Measurements from ENCODE around the gene AP2B1.

DNA sequence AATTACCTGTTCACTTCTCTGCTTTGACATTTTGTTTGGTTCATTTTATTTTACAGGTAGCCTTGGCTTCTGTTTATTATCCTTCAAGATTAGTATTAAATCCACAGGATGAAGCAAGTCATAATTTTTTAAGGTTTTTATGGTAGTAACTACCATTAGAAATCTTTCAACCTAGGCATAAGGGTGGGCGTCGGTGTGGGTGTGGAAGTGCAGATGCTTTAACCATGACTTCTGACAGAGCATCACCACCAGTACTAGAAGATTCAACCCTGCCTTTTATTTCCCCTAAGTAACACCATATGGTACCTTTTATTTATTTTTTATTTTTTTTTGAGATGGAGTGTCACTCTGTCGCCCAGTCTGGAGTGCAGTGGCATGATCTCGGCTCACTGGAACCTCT is 22.7 kb downstream of the AP2B1 start:
- no peak for TF ChIP-seq SP1 (CRISPR knock-in tag; conservative IDR thresholded peaks at IDR 0.05)
- TF ChIP-seq CBFB (CRISPR knock-in tag; IDR thresholded peaks at IDR 0.05; ENCODE audit: low read depth) = no peak
- TF ChIP-seq CTCF (IDR thresholded peaks at IDR 0.05) = no peak
- no peak for TF ChIP-seq IRF1 (CRISPR knock-in tag; IDR thresholded peaks at IDR 0.05)
- TF ChIP-seq, protein P1, sequence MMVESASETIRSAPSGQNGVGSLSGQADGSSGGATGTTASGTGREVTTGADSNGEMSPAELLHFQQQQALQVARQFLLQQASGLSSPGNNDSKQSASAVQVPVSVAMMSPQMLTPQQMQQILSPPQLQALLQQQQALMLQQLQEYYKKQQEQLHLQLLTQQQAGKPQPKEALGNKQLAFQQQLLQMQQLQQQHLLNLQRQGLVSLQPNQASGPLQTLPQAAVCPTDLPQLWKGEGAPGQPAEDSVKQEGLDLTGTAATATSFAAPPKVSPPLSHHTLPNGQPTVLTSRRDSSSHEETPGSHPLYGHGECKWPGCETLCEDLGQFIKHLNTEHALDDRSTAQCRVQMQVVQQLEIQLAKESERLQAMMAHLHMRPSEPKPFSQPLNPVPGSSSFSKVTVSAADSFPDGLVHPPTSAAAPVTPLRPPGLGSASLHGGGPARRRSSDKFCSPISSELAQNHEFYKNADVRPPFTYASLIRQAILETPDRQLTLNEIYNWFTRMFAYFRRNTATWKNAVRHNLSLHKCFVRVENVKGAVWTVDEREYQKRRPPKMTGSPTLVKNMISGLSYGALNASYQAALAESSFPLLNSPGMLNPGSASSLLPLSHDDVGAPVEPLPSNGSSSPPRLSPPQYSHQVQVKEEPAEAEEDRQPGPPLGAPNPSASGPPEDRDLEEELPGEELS (CRISPR knock-in tag; IDR thresholded peaks at IDR 0.05) = no peak
- TF ChIP-seq TEAD4 (CRISPR knock-in tag; IDR thresholded peaks at IDR 0.05) = no peak
- TF ChIP-seq JUN (CRISPR knock-in tag; IDR thresholded peaks at IDR 0.05) = no peak
- TF ChIP-seq, protein P2, sequence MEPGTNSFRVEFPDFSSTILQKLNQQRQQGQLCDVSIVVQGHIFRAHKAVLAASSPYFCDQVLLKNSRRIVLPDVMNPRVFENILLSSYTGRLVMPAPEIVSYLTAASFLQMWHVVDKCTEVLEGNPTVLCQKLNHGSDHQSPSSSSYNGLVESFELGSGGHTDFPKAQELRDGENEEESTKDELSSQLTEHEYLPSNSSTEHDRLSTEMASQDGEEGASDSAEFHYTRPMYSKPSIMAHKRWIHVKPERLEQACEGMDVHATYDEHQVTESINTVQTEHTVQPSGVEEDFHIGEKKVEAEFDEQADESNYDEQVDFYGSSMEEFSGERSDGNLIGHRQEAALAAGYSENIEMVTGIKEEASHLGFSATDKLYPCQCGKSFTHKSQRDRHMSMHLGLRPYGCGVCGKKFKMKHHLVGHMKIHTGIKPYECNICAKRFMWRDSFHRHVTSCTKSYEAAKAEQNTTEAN (CRISPR knock-in tag; IDR thresholded peaks at IDR 0.05) = no peak
- TF ChIP-seq NFYB (CRISPR knock-in tag; conservative IDR thresholded peaks at IDR 0.05; ENCODE audit: low read depth) = no peak
- TF ChIP-seq ZNF423 (CRISPR knock-in tag; IDR thresholded peaks at IDR 0.05) = no peak
- TF ChIP-seq, protein P3, sequence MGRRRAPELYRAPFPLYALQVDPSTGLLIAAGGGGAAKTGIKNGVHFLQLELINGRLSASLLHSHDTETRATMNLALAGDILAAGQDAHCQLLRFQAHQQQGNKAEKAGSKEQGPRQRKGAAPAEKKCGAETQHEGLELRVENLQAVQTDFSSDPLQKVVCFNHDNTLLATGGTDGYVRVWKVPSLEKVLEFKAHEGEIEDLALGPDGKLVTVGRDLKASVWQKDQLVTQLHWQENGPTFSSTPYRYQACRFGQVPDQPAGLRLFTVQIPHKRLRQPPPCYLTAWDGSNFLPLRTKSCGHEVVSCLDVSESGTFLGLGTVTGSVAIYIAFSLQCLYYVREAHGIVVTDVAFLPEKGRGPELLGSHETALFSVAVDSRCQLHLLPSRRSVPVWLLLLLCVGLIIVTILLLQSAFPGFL (CRISPR knock-in tag; IDR thresholded peaks at IDR 0.05; ENCODE audit: borderline replicate concordance) = no peak
- no peak for TF ChIP-seq FOXJ3 (CRISPR knock-in tag; IDR thresholded peaks at IDR 0.05; ENCODE audit: borderline replicate concordance)
- no peak for TF ChIP-seq GABPB1 (CRISPR knock-in tag; IDR thresholded peaks at IDR 0.05)
- TF ChIP-seq NFE2L1 (CRISPR knock-in tag; IDR thresholded peaks at IDR 0.05) = no peak
